ENCODE measurements around the gene ANKS1B.

ANKS1B gene

GRCh38 chr12:99567072-99567471, 417.7 kb downstream of the ANKS1B start:
- H3K36me3 ChIP-seq (ENCODE audit: control insufficient read depth, insufficient read depth, low read length, severe bottlenecking): no peaks in the 10 kb centered on the region
- H3K27me3 ChIP-seq (replicated peaks; ENCODE audit: control insufficient read depth, insufficient read depth, low read length): no peaks in the 10 kb centered on the region
- H3K9ac ChIP-seq (ENCODE audit: low read length): no peak overlapping the region
- no peak for DNase-seq (ENCODE audit: low read depth)
- H3K9me3 ChIP-seq (ENCODE audit: control insufficient read depth, low read length): peaks cover 4% of the 10 kb centered on the region
- H3K4me3 ChIP-seq (ENCODE audit: low read length): no peak overlapping the region
- H3K4me1 ChIP-seq (ENCODE audit: control insufficient read depth, insufficient read depth, low read length): no peaks in the 10 kb centered on the region

- H3K9me3 ChIP-seq (ENCODE audit: control insufficient read depth, low read length): peaks cover 5% of the 10 kb centered on the region
- no peaks in the 10 kb centered on the region for H3K27me3 ChIP-seq (replicated peaks; ENCODE audit: control insufficient read depth, insufficient read depth, low read length)
- H3K36me3 ChIP-seq (ENCODE audit: control insufficient read depth, insufficient read depth, low read length, severe bottlenecking): no peaks in the 10 kb centered on the region
- no peak overlapping the region for H3K4me3 ChIP-seq (ENCODE audit: low read length)
- H3K9ac ChIP-seq (ENCODE audit: low read length): no peak overlapping the region
- H3K4me1 ChIP-seq (ENCODE audit: control insufficient read depth, insufficient read depth, low read length): no peaks in the 10 kb centered on the region
- no peak for DNase-seq (ENCODE audit: low read depth)
These were observed 426.6 kb downstream of the ANKS1B start for GRCh38 chr12:99558109-99558508.

- Histone ChIP-seq H3K9me3 (ENCODE audit: control insufficient read depth, low read length) (peaks cover 5% of the 10 kb centered on the region), H3K36me3 (ENCODE audit: control insufficient read depth, insufficient read depth, low read length, severe bottlenecking) (no peaks in the 10 kb centered on the region), H3K27me3 (replicated peaks; ENCODE audit: control insufficient read depth, insufficient read depth, low read length) (no peaks in the 10 kb centered on the region), H3K4me3 (ENCODE audit: low read length) (no peak overlapping the region), H3K4me1 (ENCODE audit: control insufficient read depth, insufficient read depth, low read length) (no peaks in the 10 kb centered on the region), H3K9ac (ENCODE audit: low read length) (no peak overlapping the region)
- DNase-seq (ENCODE audit: low read depth): peak; percentile 0
These were observed 431.3 kb downstream of the ANKS1B start for GRCh38 chr12:99553461-99553860.

- Histone ChIP-seq H3K9me3 (ENCODE audit: control insufficient read depth, low read length) (peaks cover 5% of the 10 kb centered on the region), H3K4me3 (ENCODE audit: low read length) (no peak overlapping the region), H3K27me3 (replicated peaks; ENCODE audit: control insufficient read depth, insufficient read depth, low read length) (no peaks in the 10 kb centered on the region), H3K9ac (ENCODE audit: low read length) (no peak overlapping the region), H3K4me1 (ENCODE audit: control insufficient read depth, insufficient read depth, low read length) (no peaks in the 10 kb centered on the region), H3K36me3 (ENCODE audit: control insufficient read depth, insufficient read depth, low read length, severe bottlenecking) (no peaks in the 10 kb centered on the region)
- DNase-seq (ENCODE audit: low read depth): no peak
These were observed 432.7 kb downstream of the ANKS1B start for GRCh38 chr12:99552022-99552421.

GRCh38 chr12:99549651-99550050, 435.1 kb downstream of the ANKS1B start:
- Histone ChIP-seq H3K27me3 (replicated peaks; ENCODE audit: control insufficient read depth, insufficient read depth, low read length) (no peaks in the 10 kb centered on the region), H3K4me1 (ENCODE audit: control insufficient read depth, insufficient read depth, low read length) (no peaks in the 10 kb centered on the region), H3K4me3 (ENCODE audit: low read length) (no peak overlapping the region), H3K9me3 (ENCODE audit: control insufficient read depth, low read length) (no peaks in the 10 kb centered on the region), H3K36me3 (ENCODE audit: control insufficient read depth, insufficient read depth, low read length, severe bottlenecking) (no peaks in the 10 kb centered on the region), H3K9ac (ENCODE audit: low read length) (no peak overlapping the region)
- DNase-seq (ENCODE audit: low read depth): no peak

- no peaks in the 10 kb centered on the region for H3K9me3 ChIP-seq (ENCODE audit: control insufficient read depth, low read length)
- H3K9ac ChIP-seq (ENCODE audit: low read length): no peak overlapping the region
- no peaks in the 10 kb centered on the region for H3K4me1 ChIP-seq (ENCODE audit: control insufficient read depth, insufficient read depth, low read length)
- no peak for DNase-seq (ENCODE audit: low read depth)
- no peak overlapping the region for H3K4me3 ChIP-seq (ENCODE audit: low read length)
- H3K27me3 ChIP-seq (replicated peaks; ENCODE audit: control insufficient read depth, insufficient read depth, low read length): no peaks in the 10 kb centered on the region
- no peaks in the 10 kb centered on the region for H3K36me3 ChIP-seq (ENCODE audit: control insufficient read depth, insufficient read depth, low read length, severe bottlenecking)
These were observed 435.5 kb downstream of the ANKS1B start for GRCh38 chr12:99549196-99549595.

- H3K36me3 ChIP-seq (ENCODE audit: control insufficient read depth, insufficient read depth, low read length, severe bottlenecking): no peaks in the 10 kb centered on the region
- no peaks in the 10 kb centered on the region for H3K27me3 ChIP-seq (replicated peaks; ENCODE audit: control insufficient read depth, insufficient read depth, low read length)
- H3K4me3 ChIP-seq (ENCODE audit: low read length): no peak overlapping the region
- H3K9ac ChIP-seq (ENCODE audit: low read length): no peak overlapping the region
- no peaks in the 10 kb centered on the region for H3K9me3 ChIP-seq (ENCODE audit: control insufficient read depth, low read length)
- no peaks in the 10 kb centered on the region for H3K4me1 ChIP-seq (ENCODE audit: control insufficient read depth, insufficient read depth, low read length)
- DNase-seq (ENCODE audit: low read depth): no peak
These were observed 440.3 kb downstream of the ANKS1B start for GRCh38 chr12:99544457-99544856.

GRCh38 chr12:99529966-99530365, 454.8 kb downstream of the ANKS1B start:
- Histone ChIP-seq H3K27me3 (replicated peaks; ENCODE audit: control insufficient read depth, insufficient read depth, low read length) (no peaks in the 10 kb centered on the region), H3K9ac (ENCODE audit: low read length) (no peak overlapping the region), H3K4me1 (ENCODE audit: control insufficient read depth, insufficient read depth, low read length) (no peaks in the 10 kb centered on the region), H3K36me3 (ENCODE audit: control insufficient read depth, insufficient read depth, low read length, severe bottlenecking) (no peaks in the 10 kb centered on the region), H3K9me3 (ENCODE audit: control insufficient read depth, low read length) (no peaks in the 10 kb centered on the region), H3K4me3 (ENCODE audit: low read length) (no peak overlapping the region)
- peak; percentile 35 for DNase-seq (ENCODE audit: low read depth)

GRCh38 chr12:99528478-99528877, 456.3 kb downstream of the ANKS1B start:
- no peaks in the 10 kb centered on the region for H3K36me3 ChIP-seq (ENCODE audit: control insufficient read depth, insufficient read depth, low read length, severe bottlenecking)
- DNase-seq (ENCODE audit: low read depth): no peak
- no peaks in the 10 kb centered on the region for H3K4me1 ChIP-seq (ENCODE audit: control insufficient read depth, insufficient read depth, low read length)
- no peak overlapping the region for H3K9ac ChIP-seq (ENCODE audit: low read length)
- H3K4me3 ChIP-seq (ENCODE audit: low read length): no peak overlapping the region
- H3K9me3 ChIP-seq (ENCODE audit: control insufficient read depth, low read length): no peaks in the 10 kb centered on the region
- no peaks in the 10 kb centered on the region for H3K27me3 ChIP-seq (replicated peaks; ENCODE audit: control insufficient read depth, insufficient read depth, low read length)

- no peak overlapping the region for H3K4me3 ChIP-seq (ENCODE audit: low read length)
- no peaks in the 10 kb centered on the region for H3K36me3 ChIP-seq (ENCODE audit: control insufficient read depth, insufficient read depth, low read length, severe bottlenecking)
- no peak for DNase-seq (ENCODE audit: low read depth)
- no peak overlapping the region for H3K9ac ChIP-seq (ENCODE audit: low read length)
- no peaks in the 10 kb centered on the region for H3K4me1 ChIP-seq (ENCODE audit: control insufficient read depth, insufficient read depth, low read length)
- no peaks in the 10 kb centered on the region for H3K27me3 ChIP-seq (replicated peaks; ENCODE audit: control insufficient read depth, insufficient read depth, low read length)
- H3K9me3 ChIP-seq (ENCODE audit: control insufficient read depth, low read length): no peaks in the 10 kb centered on the region
These were observed 460.9 kb downstream of the ANKS1B start for GRCh38 chr12:99523853-99524252.

- no peaks in the 10 kb centered on the region for H3K4me1 ChIP-seq (ENCODE audit: control insufficient read depth, insufficient read depth, low read length)
- H3K4me3 ChIP-seq (ENCODE audit: low read length): no peak overlapping the region
- no peak overlapping the region for H3K9ac ChIP-seq (ENCODE audit: low read length)
- DNase-seq (ENCODE audit: low read depth): no peak
- H3K9me3 ChIP-seq (ENCODE audit: control insufficient read depth, low read length): peaks cover 10% of the 10 kb centered on the region
- H3K27me3 ChIP-seq (replicated peaks; ENCODE audit: control insufficient read depth, insufficient read depth, low read length): no peaks in the 10 kb centered on the region
- no peaks in the 10 kb centered on the region for H3K36me3 ChIP-seq (ENCODE audit: control insufficient read depth, insufficient read depth, low read length, severe bottlenecking)
These were observed 462.3 kb downstream of the ANKS1B start for GRCh38 chr12:99522456-99522855.

- no peak overlapping the region for H3K9ac ChIP-seq (ENCODE audit: low read length)
- DNase-seq (ENCODE audit: low read depth): no peak
- H3K9me3 ChIP-seq (ENCODE audit: control insufficient read depth, low read length): peaks cover 10% of the 10 kb centered on the region
- no peaks in the 10 kb centered on the region for H3K27me3 ChIP-seq (replicated peaks; ENCODE audit: control insufficient read depth, insufficient read depth, low read length)
- no peaks in the 10 kb centered on the region for H3K4me1 ChIP-seq (ENCODE audit: control insufficient read depth, insufficient read depth, low read length)
- H3K4me3 ChIP-seq (ENCODE audit: low read length): no peak overlapping the region
- no peaks in the 10 kb centered on the region for H3K36me3 ChIP-seq (ENCODE audit: control insufficient read depth, insufficient read depth, low read length, severe bottlenecking)
These were observed 463.1 kb downstream of the ANKS1B start for GRCh38 chr12:99521664-99522063.
